OCI-LY7 (cell line): ENCODE measurements around the gene ESYT2. TPM values are rescaled to one million over a fixed set of nuclear protein-coding genes. Genes with fewer than 3 reads are reported as not detected.

Experiments used
- BruUV-seq: library from RNA; stranded (reverse); fragments of 400-500 nt; replicated peaks from 2 replicates; lab custom pipeline; 2021; lab: Mats Ljungman, UMichigan
- CTCF ChIA-PET: fragments of 300-600 bp; sonication (Branson Sonifier 250); formaldehyde crosslinking; loops from one replicate; lab custom pipeline; 2022; ENCODE audit warnings: antibody characterized with exemption; ENCODE audit not compliant: unreplicated experiment; lab: Charles Lee
- POLR2A ChIA-PET: fragments of 300-600 bp; sonication (Branson Sonifier 250); formaldehyde crosslinking; loops from one replicate; lab custom pipeline; 2022; ENCODE audit warnings: antibody characterized with exemption; lab: Charles Lee
- DNase-seq: peaks from one replicate; pipeline ENCODE4 v3.0.0-alpha.2; 2015; ENCODE audit warnings: low spot score
- H2AFZ ChIP-seq: fragments of 200-600 bp; sonication (generic), shearing (Covaris generic); 2 replicates; pipeline ENCODE4 v1.6.1; 2014; ENCODE audit warnings: mild to moderate bottlenecking, antibody characterized with exemption, low read length, moderate library complexity
- H3K27ac ChIP-seq: fragments of 200-600 bp; sonication (generic); 2 replicates; pipeline ENCODE4 v1.5.1; 2014; ENCODE audit warnings: mixed run types, low read depth, mild to moderate bottlenecking, moderate library complexity, low read length, inconsistent platforms; ENCODE audit not compliant: poor library complexity, severe bottlenecking
- H3K36me3 ChIP-seq: fragments of 200-600 bp; sonication (generic); 2 replicates; pipeline ENCODE4 v1.6.1; 2014; ENCODE audit warnings: mild to moderate bottlenecking, antibody characterized with exemption, low read length, moderate library complexity, mixed read lengths; ENCODE audit not compliant: insufficient read depth
- H3K4me1 ChIP-seq: fragments of 200-600 bp; sonication (generic); 2 replicates; pipeline ENCODE4 v1.5.1; 2014; ENCODE audit warnings: mild to moderate bottlenecking, low read length; ENCODE audit not compliant: insufficient read depth, poor library complexity, severe bottlenecking
- H3K4me2 ChIP-seq: fragments of 200-600 bp; sonication (generic); 2 replicates; pipeline ENCODE4 v1.6.1; 2014; ENCODE audit warnings: mild to moderate bottlenecking, low read length
- H3K4me3 ChIP-seq: fragments of 200-600 bp; sonication (generic); 2 replicates; pipeline ENCODE4 v1.5.1; 2014; ENCODE audit warnings: mild to moderate bottlenecking, low read depth, low read length; ENCODE audit not compliant: poor library complexity, severe bottlenecking
- H3K79me2 ChIP-seq: fragments of 200-600 bp; sonication (generic); 2 replicates; pipeline ENCODE4 v1.6.1; 2016; ENCODE audit warnings: low read depth, mild to moderate bottlenecking, low read length, moderate library complexity, mixed read lengths; ENCODE audit not compliant: insufficient read depth
- H3K9me2 ChIP-seq: fragments of 200-600 bp; sonication (generic); 2 replicates; pipeline ENCODE4 v1.6.1; 2016; ENCODE audit warnings: mild to moderate bottlenecking, low read length, mixed read lengths; ENCODE audit not compliant: insufficient read depth
- H3K9me3 ChIP-seq: fragments of 200-600 bp; sonication (generic); 2 replicates; pipeline ENCODE4 v1.6.1; 2014; ENCODE audit warnings: mild to moderate bottlenecking, mixed run types, low read length, mixed read lengths
- H4K20me1 ChIP-seq: fragments of 200-600 bp; sonication (generic); 2 replicates; pipeline ENCODE4 v1.6.1; 2014; ENCODE audit warnings: mild to moderate bottlenecking, antibody characterized with exemption, low read length, moderate library complexity, mixed read lengths; ENCODE audit not compliant: insufficient read depth
- EZH2phosphoT487 ChIP-seq: fragments of 200-600 bp; sonication (generic); IDR thresholded peaks from 2 replicates; pipeline ENCODE4 v1.6.1; 2018; ENCODE audit warnings: low read depth, borderline replicate concordance, mild to moderate bottlenecking, mixed run types, antibody characterized with exemption, low read length, moderate library complexity, mixed read lengths
- intact Hi-C: fragments of 100-400 bp; cut with micrococcal nuclease; formaldehyde crosslinking; loops from one replicate; pipeline ENCODE4 v1.10.0; 2022; ENCODE audit not compliant: unreplicated experiment
- total RNA-seq, 2 experiments: library from RNA; depleted of rRNA in 1 of 2; stranded (reverse); fragments of >200 nt in 1 of 2; shearing (Covaris generic) in 1 of 2; gene quantifications; 2 replicates each; pipeline ENCODE4 v1.2.3, GENCODE V29; 2014 to 2022
- TF ChIP-seq, protein P1 (sequence below): fragments of 200-600 bp; sonication (generic); conservative IDR thresholded peaks from 2 replicates; pipeline ENCODE4 v1.5.1; 2014; ENCODE audit warnings: mild to moderate bottlenecking, antibody characterized with exemption, low read length, moderate library complexity, mixed read lengths

ESYT2 gene
- total RNA-seq, 2 experiments from 2014 or later: 24.2 to 33.7 TPM

DNA sequence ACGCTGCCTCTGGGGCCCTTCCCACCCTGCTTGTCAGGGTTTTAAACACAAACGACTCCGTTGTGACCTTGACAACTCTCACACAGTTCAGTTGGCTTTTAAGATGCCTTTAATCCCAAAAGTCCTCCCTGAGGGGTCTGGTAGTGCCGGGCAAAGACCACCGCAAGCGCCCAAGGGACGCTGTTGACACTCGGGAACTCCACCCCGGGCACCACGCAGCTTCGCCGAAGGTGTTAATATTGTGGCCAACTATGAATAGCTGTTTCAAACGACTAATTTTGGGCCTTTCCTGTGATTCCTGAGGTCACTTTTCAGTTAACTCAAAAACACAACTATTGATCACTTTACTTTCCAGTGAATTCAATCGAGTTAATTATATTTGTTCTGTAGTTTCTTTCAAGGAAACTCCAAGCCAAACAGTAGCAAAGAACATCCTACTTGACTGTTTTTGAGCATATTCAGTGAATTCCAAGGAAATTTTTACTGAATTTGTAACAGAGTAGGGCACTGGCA, 958 bp upstream of the ESYT2 start:
- Histone ChIP-seq H3K9me3 (no peaks in the 10 kb centered on the region), H4K20me1 (peaks cover 11% of the 10 kb centered on the region), H3K79me2 (peaks cover 11% of the 10 kb centered on the region; the same call in 1 of the 2 replicates), H3K27ac (peak overlapping the region; percentile 43), H3K4me2 (peak overlapping the region; percentile 95), H2AFZ (peak overlapping the region; percentile 81; the same call in 1 of the 2 replicates), H3K4me3 (peak overlapping the region; percentile 87), H3K9me2 (no peaks in the 10 kb centered on the region), H3K36me3 (no peaks in the 10 kb centered on the region), H3K4me1 (peaks cover 16% of the 10 kb centered on the region)
- no TSS peak for BruUV-seq
- intact Hi-C loops: no loop called here
- DNase-seq: no peak
- ChIA-PET POLR2A (interaction anchor here (0.6 kb wide), 1 partner anchor 24 kb away, joined by 3 read pairs; no protein-coding TSS in a partner anchor), CTCF (interaction anchor here (1.0 kb wide), 1 partner anchor 34 kb away, joined by 5 read pairs; no protein-coding TSS in a partner anchor)
- TF ChIP-seq EZH2phosphoT487: no peak
- TF ChIP-seq, protein P1, sequence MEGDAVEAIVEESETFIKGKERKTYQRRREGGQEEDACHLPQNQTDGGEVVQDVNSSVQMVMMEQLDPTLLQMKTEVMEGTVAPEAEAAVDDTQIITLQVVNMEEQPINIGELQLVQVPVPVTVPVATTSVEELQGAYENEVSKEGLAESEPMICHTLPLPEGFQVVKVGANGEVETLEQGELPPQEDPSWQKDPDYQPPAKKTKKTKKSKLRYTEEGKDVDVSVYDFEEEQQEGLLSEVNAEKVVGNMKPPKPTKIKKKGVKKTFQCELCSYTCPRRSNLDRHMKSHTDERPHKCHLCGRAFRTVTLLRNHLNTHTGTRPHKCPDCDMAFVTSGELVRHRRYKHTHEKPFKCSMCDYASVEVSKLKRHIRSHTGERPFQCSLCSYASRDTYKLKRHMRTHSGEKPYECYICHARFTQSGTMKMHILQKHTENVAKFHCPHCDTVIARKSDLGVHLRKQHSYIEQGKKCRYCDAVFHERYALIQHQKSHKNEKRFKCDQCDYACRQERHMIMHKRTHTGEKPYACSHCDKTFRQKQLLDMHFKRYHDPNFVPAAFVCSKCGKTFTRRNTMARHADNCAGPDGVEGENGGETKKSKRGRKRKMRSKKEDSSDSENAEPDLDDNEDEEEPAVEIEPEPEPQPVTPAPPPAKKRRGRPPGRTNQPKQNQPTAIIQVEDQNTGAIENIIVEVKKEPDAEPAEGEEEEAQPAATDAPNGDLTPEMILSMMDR: peak; percentile 16; the same call in 1 of the 2 replicates

DNA sequence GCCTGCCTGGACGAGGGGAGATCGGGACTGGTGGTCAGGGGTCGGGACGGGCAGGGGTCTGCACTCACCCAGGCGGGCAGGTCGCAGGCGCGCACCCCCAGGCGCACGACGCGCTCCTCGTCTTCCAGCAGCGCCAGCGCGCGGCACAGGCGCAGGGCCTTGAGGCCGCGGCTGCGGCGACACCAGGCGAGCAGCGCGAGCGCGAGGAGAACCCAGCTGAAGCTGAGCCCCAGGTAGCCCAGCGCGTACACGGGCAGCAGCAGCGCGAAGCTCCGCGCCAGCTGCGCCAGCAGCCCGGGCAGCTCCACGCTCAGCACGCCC, 328 bp downstream of the ESYT2 start:
- CTCF ChIA-PET: interaction anchor here (0.9 kb wide), 1 partner anchor 32 kb away, joined by 3 read pairs; no protein-coding TSS in a partner anchor
- TF ChIP-seq, protein P1: 0 out of 2 replicates have a peak, but pooled peaks have one; percentile 7
- TF ChIP-seq EZH2phosphoT487: no peak
- H3K4me1 ChIP-seq: peaks cover 18% of the 10 kb centered on the region
- H3K4me3 ChIP-seq: peak overlapping the region; percentile 87
- H2AFZ ChIP-seq: peak overlapping the region; percentile 48; the same call in 1 of the 2 replicates
- peak overlapping the region; percentile 83 for H3K4me2 ChIP-seq
- DNase-seq: peak; percentile 89
- intact Hi-C loops: loop anchor here (1.0 kb wide), 2 partner anchors 27 to 125 kb away; partner anchors contain the start of genes DYNC2I1 and NCAPG2
- H4K20me1 ChIP-seq: peaks cover 11% of the 10 kb centered on the region
- H3K9me3 ChIP-seq: no peaks in the 10 kb centered on the region
- POLR2A ChIA-PET: interaction anchor here (0.6 kb wide), 1 partner anchor 134 kb away, joined by 4 read pairs; no protein-coding TSS in a partner anchor
- no peaks in the 10 kb centered on the region for H3K9me2 ChIP-seq
- no TSS peak for BruUV-seq
- peaks cover 18% of the 10 kb centered on the region; the same call in 1 of the 2 replicates for H3K79me2 ChIP-seq
- H3K36me3 ChIP-seq: no peaks in the 10 kb centered on the region
- H3K27ac ChIP-seq: peak overlapping the region; percentile 54
